Body of pancreas (tissue), 4 donors: Measurements from ENCODE around the gene COBL.

ENCODE experiments used
- POLR2A ChIP-seq, 3 donors: fragments of 450-650 bp; IDR thresholded peaks; one replicate each; pipeline ENCODE4 v1.6.1; 2016; ENCODE audit warnings: antibody characterized with exemption in 3 of 3, mild to moderate bottlenecking in 2 of 3
- TF ChIP-seq, protein P1 (sequence below), 7 experiments: fragments of 450-650 bp in 4 of 7; fragments of 200-600 bp in 3 of 7; sonication (generic) in 3 of 7; IDR thresholded peaks; one replicate each; pipeline ENCODE4 v1.5.1; 2016 to 2019; ENCODE audit warnings: antibody characterized with exemption in 7 of 7

DNA sequence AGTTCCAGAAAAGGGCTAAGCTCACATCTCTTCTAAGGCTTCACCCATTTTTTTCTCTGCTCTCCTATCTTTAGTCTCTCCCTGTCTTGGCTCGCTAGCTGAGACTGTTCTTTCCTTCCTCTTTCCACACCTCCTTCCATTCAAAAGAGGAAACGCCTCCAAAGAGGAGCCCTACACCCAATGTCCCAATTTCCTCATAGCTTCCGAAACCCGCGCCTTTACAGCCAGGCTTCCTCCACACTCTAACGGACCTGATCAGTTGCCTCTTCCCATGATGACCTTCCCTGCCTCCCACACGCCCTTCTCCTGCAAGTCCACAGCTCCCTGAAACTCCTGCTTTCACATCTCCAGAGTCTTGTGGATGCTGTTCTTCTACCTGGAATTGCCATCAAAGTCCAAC is 71.7 kb downstream of the COBL start:
- TF ChIP-seq, protein P1, sequence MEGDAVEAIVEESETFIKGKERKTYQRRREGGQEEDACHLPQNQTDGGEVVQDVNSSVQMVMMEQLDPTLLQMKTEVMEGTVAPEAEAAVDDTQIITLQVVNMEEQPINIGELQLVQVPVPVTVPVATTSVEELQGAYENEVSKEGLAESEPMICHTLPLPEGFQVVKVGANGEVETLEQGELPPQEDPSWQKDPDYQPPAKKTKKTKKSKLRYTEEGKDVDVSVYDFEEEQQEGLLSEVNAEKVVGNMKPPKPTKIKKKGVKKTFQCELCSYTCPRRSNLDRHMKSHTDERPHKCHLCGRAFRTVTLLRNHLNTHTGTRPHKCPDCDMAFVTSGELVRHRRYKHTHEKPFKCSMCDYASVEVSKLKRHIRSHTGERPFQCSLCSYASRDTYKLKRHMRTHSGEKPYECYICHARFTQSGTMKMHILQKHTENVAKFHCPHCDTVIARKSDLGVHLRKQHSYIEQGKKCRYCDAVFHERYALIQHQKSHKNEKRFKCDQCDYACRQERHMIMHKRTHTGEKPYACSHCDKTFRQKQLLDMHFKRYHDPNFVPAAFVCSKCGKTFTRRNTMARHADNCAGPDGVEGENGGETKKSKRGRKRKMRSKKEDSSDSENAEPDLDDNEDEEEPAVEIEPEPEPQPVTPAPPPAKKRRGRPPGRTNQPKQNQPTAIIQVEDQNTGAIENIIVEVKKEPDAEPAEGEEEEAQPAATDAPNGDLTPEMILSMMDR (IDR thresholded peaks at IDR 0.05), result no peak
- TF ChIP-seq POLR2A (IDR thresholded peaks at IDR 0.05), result no peak
